WERI-Rb-1 (cell line): ENCODE data around the gene KCTD13.

Experiments used
- DNase-seq: peaks from one replicate; pipeline ENCODE4 v3.0.0-alpha.2; 2020
- H3K27ac ChIP-seq: fragments of 250-450 bp; sonication (Bioruptor Pico); 2 replicates; pipeline ENCODE4 v1.5.1; 2020; ENCODE audit warnings: mild to moderate bottlenecking, moderate library complexity
- H3K27me3 ChIP-seq: fragments of 250-450 bp; sonication (Bioruptor Pico); 2 replicates; pipeline ENCODE4 v1.5.1; 2021; ENCODE audit warnings: mild to moderate bottlenecking, low read depth, moderate library complexity; ENCODE audit not compliant: insufficient read depth, severe bottlenecking
- H3K36me3 ChIP-seq: fragments of 250-450 bp; sonication (Bioruptor Pico); 2 replicates; pipeline ENCODE4 v1.5.1; 2020; ENCODE audit warnings: mild to moderate bottlenecking, moderate library complexity
- H3K4me3 ChIP-seq: 2 replicates; pipeline ENCODE4 v1.5.1; 2011; ENCODE audit warnings: low read depth, mild to moderate bottlenecking, control low read depth, low read length
- H3K9me3 ChIP-seq: fragments of 250-450 bp; sonication (Bioruptor Pico); 2 replicates; pipeline ENCODE4 v1.5.1; 2021; ENCODE audit warnings: mild to moderate bottlenecking, moderate library complexity; ENCODE audit not compliant: severe bottlenecking
- TF ChIP-seq, protein P1 (sequence below): IDR thresholded peaks from 2 replicates; pipeline ENCODE4 v1.5.1; 2011; ENCODE audit warnings: low read depth, mild to moderate bottlenecking, control low read depth, inconsistent platforms, low read length

KCTD13 gene

DNA sequence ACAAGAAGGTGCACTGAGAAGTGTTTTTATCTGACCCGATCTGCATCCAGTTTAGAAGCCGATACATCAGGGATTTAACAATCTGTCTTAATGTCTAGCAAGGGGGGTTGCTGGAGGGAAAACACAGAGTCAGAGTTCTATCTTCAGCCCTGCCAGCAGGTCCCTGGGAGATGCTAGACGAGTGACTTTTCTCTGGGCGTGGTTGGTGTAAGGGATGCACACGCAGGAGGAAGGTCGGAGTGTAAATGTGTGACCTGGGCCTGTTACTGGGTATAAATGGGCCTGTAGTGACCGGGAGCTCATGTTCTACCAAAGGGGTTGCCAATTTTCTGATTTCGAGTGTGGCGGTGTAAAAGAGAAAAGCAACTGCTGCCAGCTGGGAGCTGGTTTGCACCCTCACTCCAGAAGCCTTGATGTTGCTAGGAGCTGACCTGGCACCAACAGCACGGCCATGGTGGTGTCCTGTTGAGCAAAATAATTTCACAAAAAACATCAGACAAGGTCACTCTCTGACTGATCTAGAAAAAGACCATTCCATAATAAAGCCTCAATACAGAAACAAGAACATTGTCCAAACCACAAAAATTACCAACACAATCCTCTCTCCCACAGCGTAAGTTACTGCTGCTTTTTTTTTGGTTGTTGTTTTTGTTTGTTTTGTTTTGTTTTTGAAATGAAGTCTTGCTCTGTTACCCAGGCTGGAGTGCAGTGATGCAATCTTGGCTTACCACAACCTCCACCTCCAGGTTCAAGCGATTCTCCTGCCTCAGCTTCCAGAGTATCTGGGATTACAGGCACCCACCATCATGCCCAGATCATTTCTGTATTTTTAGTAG lies 1.3 kb upstream of the KCTD13 start:
- Histone ChIP-seq H3K27ac (peak overlapping the region; percentile 97), H3K36me3 (peaks cover under 1% of the 10 kb centered on the region), H3K27me3 (no peaks in the 10 kb centered on the region), H3K9me3 (no peaks in the 10 kb centered on the region), H3K4me3 (peak overlapping the region; percentile 91)
- no peak for DNase-seq
- TF ChIP-seq, protein P1, sequence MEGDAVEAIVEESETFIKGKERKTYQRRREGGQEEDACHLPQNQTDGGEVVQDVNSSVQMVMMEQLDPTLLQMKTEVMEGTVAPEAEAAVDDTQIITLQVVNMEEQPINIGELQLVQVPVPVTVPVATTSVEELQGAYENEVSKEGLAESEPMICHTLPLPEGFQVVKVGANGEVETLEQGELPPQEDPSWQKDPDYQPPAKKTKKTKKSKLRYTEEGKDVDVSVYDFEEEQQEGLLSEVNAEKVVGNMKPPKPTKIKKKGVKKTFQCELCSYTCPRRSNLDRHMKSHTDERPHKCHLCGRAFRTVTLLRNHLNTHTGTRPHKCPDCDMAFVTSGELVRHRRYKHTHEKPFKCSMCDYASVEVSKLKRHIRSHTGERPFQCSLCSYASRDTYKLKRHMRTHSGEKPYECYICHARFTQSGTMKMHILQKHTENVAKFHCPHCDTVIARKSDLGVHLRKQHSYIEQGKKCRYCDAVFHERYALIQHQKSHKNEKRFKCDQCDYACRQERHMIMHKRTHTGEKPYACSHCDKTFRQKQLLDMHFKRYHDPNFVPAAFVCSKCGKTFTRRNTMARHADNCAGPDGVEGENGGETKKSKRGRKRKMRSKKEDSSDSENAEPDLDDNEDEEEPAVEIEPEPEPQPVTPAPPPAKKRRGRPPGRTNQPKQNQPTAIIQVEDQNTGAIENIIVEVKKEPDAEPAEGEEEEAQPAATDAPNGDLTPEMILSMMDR = no peak

DNA sequence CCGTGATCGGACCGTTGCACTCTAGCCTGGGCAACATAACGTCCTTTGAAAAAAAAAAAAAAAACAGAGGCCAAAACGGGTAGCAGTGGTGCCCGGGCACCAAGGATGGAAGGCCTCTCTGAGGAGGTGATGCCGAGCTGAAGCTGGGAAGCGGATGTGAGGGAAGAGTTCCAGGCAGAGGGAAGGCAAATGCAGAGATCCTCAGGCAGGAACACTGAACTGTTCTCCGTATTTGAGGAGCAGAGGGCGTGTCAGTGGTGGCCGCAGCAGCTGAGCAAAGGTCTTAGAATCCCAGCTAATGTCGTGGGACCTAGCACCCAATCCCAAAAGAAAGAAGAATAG lies 656 bp upstream of the KCTD13 start:
- DNase-seq = peak; percentile 39
- Histone ChIP-seq H3K4me3 (peak overlapping the region; percentile 91), H3K36me3 (peaks cover 4% of the 10 kb centered on the region), H3K9me3 (no peaks in the 10 kb centered on the region), H3K27ac (peak overlapping the region; percentile 97), H3K27me3 (no peaks in the 10 kb centered on the region)
- TF ChIP-seq, protein P1 = no peak

DNA sequence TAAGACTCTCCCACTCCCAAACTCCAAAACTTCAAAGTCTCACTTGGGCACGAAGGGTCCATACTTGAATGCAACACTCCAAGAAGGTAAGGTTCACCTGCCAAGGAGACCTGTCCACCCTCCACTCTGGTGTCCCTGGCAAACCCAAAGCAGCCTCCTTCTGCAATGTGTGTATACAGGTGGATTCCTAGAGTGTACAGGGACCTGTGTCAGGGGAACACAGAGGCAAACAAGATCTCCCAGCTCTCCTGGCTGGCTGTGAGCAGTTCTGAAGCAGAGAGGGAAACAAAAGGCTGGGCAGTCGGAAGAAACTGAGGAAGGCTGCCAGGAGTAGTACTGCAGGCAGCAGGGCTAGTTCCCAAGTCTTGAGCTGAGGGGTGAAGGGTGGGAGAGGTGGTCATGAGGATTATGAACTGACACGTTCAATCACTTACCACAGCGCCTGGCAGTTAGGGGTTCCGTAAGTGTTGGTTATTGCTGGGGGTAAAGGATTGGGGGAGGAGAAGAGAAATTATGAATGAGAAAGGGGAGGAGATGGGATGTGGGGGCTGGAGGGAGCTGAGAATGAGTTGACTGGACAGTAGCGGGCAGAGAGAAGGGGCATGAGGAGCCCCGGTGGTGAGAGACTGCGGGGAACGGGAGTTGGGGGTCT lies 795 bp downstream of the KCTD13 start:
- Histone ChIP-seq H3K27me3 (no peaks in the 10 kb centered on the region), H3K27ac (no peak overlapping the region), H3K9me3 (no peaks in the 10 kb centered on the region), H3K4me3 (peak overlapping the region; percentile 91), H3K36me3 (peaks cover 8% of the 10 kb centered on the region)
- no peak for DNase-seq
- TF ChIP-seq, protein P1 = no peak

DNA sequence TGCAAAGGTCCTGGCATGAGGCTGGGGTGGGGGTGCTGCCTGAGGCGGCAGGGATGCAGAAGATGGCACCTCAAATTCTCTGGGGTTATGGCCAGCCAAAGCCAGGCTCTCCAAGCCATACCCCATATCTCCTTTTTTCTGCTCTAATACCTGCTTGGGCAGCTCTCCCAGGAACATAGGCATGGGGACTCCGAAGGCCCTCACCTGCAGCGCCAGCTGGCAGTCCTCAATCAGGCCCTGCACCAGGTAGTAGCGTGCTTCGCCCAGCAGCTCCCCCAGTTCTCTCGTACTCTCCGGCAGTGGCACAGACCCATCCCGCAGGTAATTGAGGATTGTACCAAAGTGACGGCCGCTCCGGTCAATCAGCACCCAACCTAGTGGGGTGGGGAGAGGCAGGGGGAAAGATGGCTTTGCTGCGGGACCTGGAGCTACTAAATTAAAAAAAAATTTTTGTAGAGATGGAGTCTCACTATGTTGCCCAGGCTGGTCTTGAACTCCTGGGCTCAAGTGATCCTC lies 3.0 kb downstream of the KCTD13 start:
- TF ChIP-seq, protein P1 = no peak
- H3K27me3 ChIP-seq = no peaks in the 10 kb centered on the region
- no peaks in the 10 kb centered on the region for H3K9me3 ChIP-seq
- H3K36me3 ChIP-seq = peaks cover 14% of the 10 kb centered on the region
- no peak overlapping the region for H3K4me3 ChIP-seq
- no peak for DNase-seq
- no peak overlapping the region for H3K27ac ChIP-seq

DNA sequence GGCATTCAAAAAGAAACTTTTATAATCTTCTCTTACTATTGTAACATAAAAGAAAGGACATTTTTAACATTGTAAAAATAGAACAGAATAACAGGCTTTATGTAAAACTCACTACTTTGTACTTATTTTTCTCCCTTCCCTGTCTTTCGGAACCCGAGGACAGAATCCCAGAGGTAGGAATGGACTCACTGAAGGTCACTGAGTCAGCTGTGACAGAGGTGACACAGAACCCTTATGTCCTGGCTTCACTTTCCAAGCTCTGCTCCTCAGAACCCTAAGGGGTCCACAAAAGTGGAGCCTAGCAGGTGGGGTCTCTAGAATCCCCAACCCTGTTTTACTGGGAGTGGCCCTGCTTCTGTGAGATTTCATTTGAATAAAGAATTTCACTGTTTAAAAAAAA lies 3.7 kb downstream of the KCTD13 start:
- Histone ChIP-seq H3K9me3 (no peaks in the 10 kb centered on the region), H3K36me3 (peaks cover 14% of the 10 kb centered on the region), H3K27me3 (no peaks in the 10 kb centered on the region), H3K27ac (no peak overlapping the region), H3K4me3 (no peak overlapping the region)
- DNase-seq = no peak
- TF ChIP-seq, protein P1 = no peak
